Tibial nerve (tissue), 4 donors: ENCODE data around the gene B4GALT3. TPM values are rescaled to one million over a fixed set of nuclear protein-coding genes. Genes with fewer than 3 reads are reported as not detected.
A peak's percentile ranks its signal among the peaks of the same experiment; 100 is the strongest.

Source experiments
- DNase-seq, 2 donors: peaks; one replicate each; pipeline ENCODE4 v3.0.0-alpha.2; 2019; ENCODE audit warnings: low spot score in 2 of 2
- H3K27ac ChIP-seq, 4 donors: fragments of 200-600 bp; sonication (generic) in 3 of 4; one replicate each; pipeline ENCODE4 v1.5.1; 2017 to 2019; ENCODE audit warnings: mild to moderate bottlenecking in 1 of 4
- H3K27me3 ChIP-seq, 2 donors: fragments of 200-600 bp; sonication (generic) in 1 of 2; one replicate each; pipeline versions ENCODE4 v1.5.1 to v1.6.0; 2017 to 2019
- H3K36me3 ChIP-seq, 3 donors: fragments of 200-600 bp; sonication (generic); one replicate each; pipeline ENCODE4 v1.5.1; 2018 to 2019
- H3K4me1 ChIP-seq, 4 donors: fragments of 200-600 bp; sonication (generic) in 3 of 4; one replicate each; pipeline ENCODE4 v1.5.1; 2017 to 2019
- H3K4me3 ChIP-seq, 4 donors: fragments of 200-600 bp; sonication (generic) in 3 of 4; one replicate each; pipeline ENCODE4 v1.5.1; 2017 to 2019; ENCODE audit warnings: mild to moderate bottlenecking in 1 of 4, moderate library complexity in 1 of 4
- H3K9me3 ChIP-seq, 4 donors: fragments of 200-600 bp; sonication (generic) in 3 of 4; one replicate each; pipeline ENCODE4 v1.5.1; 2017 to 2019
- EP300 ChIP-seq, 2 donors: sonication (generic); formaldehyde crosslinking; IDR thresholded peaks; one replicate each; pipeline ENCODE4 v1.6.1; 2017; ENCODE audit warnings: antibody characterized with exemption in 2 of 2, mild to moderate bottlenecking in 1 of 2
- POLR2A ChIP-seq, 2 donors: fragments of 450-650 bp; IDR thresholded peaks; one replicate each; pipeline ENCODE4 v1.6.1; 2017; ENCODE audit warnings: antibody characterized with exemption in 2 of 2, mild to moderate bottlenecking in 2 of 2, moderate library complexity in 2 of 2
- WGBS, 2 donors: methylation state at CpG; one replicate each; pipeline ENCODE4 v1.1.5; 2018; 5-methylcytosine and 5-hydroxymethylcytosine counted together
- total RNA-seq, 4 donors: library from RNA; depleted of rRNA; stranded (reverse); fragments of >200 nt; gene quantifications; one replicate each; pipeline ENCODE4 v1.1.0, GENCODE V29; 2016
- TF ChIP-seq, protein P1 (sequence below), 5 experiments: fragments of 200-600 bp in 3 of 5; fragments of 450-650 bp in 2 of 5; sonication (generic) in 3 of 5; IDR thresholded peaks; one replicate each; pipeline ENCODE4 v1.5.1; 2016 to 2019; ENCODE audit warnings: antibody characterized with exemption in 5 of 5, mild to moderate bottlenecking in 3 of 5, moderate library complexity in 2 of 5

Gene B4GALT3
- 10 to 100 TPM; 18.8 to 41.4 (median 24.3) TPM for total RNA-seq

DNA sequence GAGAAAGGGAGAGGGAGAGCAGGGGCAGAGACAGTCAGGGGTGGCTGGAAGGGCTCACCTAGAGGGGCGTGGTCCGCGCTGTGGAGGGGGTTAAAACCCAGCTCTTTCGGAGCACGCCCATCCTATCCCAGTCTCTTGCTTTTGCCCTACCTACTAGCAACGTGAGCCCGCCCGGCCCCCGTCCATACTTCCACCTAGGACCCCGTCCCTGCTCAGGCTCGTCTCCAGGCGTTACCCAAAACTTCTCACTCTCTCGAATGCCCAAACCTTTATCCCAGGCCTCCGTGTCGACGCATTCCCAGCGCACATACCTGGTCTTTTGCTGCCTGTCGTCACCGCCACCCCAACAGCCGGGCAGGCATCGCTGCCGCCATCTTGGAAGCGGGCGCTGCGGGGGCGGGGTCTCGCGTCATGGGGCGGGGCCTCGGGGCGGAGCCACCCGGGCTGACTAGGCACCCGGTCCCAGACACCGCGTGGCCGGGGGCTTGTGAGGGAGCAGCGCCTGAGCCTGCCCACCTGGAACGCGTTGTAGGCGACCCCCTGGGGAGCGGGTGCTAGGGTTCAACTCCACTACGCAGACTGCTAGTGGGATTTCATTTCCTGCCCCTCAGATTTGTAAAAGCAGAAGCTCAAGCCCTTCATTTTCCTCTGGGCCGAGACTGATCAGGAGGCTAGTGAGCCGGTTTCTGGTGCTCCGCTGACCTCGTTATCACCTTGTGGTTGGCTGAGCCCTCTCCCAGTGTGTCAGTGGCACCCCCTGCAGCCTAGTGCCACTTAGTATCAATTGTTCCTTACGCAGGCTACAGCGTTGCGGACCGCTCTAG lies at the start of gene B4GALT3:
TSS of gene B4GALT3 (minus strand) at position 396 of the 824 bp plus-strand sequence. CDS start 1,447 bp downstream, outside the sequence.
- peaks cover 0 to 49% (median 17%) of the 10 kb centered on the region in 4 donors for H3K4me1 ChIP-seq
- WGBS, 2 donors: 5 to 6% methylated on average over 26 to 39 of the region's 50 CpGs
- DNase-seq: peak; percentile 87 to 92
- TF ChIP-seq, protein P1, sequence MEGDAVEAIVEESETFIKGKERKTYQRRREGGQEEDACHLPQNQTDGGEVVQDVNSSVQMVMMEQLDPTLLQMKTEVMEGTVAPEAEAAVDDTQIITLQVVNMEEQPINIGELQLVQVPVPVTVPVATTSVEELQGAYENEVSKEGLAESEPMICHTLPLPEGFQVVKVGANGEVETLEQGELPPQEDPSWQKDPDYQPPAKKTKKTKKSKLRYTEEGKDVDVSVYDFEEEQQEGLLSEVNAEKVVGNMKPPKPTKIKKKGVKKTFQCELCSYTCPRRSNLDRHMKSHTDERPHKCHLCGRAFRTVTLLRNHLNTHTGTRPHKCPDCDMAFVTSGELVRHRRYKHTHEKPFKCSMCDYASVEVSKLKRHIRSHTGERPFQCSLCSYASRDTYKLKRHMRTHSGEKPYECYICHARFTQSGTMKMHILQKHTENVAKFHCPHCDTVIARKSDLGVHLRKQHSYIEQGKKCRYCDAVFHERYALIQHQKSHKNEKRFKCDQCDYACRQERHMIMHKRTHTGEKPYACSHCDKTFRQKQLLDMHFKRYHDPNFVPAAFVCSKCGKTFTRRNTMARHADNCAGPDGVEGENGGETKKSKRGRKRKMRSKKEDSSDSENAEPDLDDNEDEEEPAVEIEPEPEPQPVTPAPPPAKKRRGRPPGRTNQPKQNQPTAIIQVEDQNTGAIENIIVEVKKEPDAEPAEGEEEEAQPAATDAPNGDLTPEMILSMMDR (IDR thresholded peaks at IDR 0.05): peak in 1 of 5 experiments; percentile 13
- TF ChIP-seq EP300 (IDR thresholded peaks at IDR 0.05): peak; percentile 65 to 94
- TF ChIP-seq POLR2A (IDR thresholded peaks at IDR 0.05): peak; percentile 68 to 87
- peak within 1 kb of the TSS; percentile 60 to 97 (median 66) for H3K4me3 ChIP-seq
- no peaks in the 10 kb centered on the region for H3K27me3 ChIP-seq
- peaks cover 0 to 37% (median 5%) of the 10 kb centered on the region in 3 donors for H3K36me3 ChIP-seq
- H3K27ac ChIP-seq: peak within 1 kb of the TSS; percentile 83 to 99 (median 90)
- H3K9me3 ChIP-seq: no peaks in the 10 kb centered on the region

DNA sequence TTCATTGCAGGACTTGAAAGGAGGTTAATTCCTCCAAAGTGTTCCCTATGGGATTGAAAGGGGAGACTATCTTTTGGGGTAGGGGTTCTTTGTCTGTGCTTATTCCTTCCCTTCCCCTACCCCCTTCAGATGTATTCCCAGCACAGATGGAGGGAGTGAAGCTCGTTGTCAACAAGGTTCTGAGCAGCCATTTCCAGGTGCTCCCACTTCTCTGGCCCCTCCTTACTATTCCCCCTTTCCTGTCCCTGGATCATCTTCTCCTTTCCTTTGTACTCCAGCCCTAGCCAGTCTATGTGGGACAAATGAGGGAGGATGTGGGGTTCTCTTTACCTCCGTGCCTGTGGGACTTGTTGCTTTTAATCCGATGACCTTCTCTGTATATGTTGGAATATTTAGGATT lies 49.5 kb upstream of the B4GALT3 start:
- peak overlapping the region; percentile 55 to 67 (median 62) for H3K4me3 ChIP-seq
- no peaks in the 10 kb centered on the region for H3K27me3 ChIP-seq
- WGBS, 2 donors: 29 to 44% methylated on average over 3 of the region's 3 CpGs
- no peak for DNase-seq
- H3K27ac ChIP-seq: peak overlapping the region in 3 of 4 donors; percentile 29 to 73 (median 68)
- H3K36me3 ChIP-seq: peaks cover 0 to 30% (median 0%) of the 10 kb centered on the region in 3 donors
- TF ChIP-seq EP300 (IDR thresholded peaks at IDR 0.05) (no peak), POLR2A (IDR thresholded peaks at IDR 0.05) (no peak)
- TF ChIP-seq, protein P1 (IDR thresholded peaks at IDR 0.05): no peak
- peaks cover 5 to 27% (median 18%) of the 10 kb centered on the region in 4 donors for H3K4me1 ChIP-seq
- H3K9me3 ChIP-seq: no peaks in the 10 kb centered on the region

DNA sequence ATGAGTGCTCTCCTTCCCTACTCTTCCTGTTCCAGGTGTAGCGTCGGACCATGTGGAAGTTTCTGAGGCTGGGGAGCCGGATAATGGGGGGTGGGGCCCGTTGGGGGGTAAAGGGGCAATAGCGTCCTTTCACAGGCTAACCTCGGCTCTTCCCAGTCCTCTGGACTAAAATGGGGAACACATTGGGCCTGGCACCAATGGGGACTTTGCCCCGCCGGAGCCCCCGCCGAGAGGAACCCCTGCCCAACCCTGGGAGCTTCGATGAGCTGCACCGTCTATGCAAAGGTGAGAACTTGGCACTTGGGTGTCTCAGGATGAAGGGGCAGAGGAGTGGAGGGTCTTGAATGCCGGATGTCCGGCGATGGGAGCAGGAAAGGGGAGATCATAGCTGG lies 49.0 kb upstream of the B4GALT3 start:
- no peaks in the 10 kb centered on the region for H3K27me3 ChIP-seq
- WGBS, 2 donors: 4 to 6% methylated on average over 15 of the region's 15 CpGs
- no peaks in the 10 kb centered on the region for H3K9me3 ChIP-seq
- H3K27ac ChIP-seq: peak overlapping the region; percentile 42 to 73 (median 62)
- peak overlapping the region; percentile 55 to 67 (median 62) for H3K4me3 ChIP-seq
- no peak for DNase-seq
- no peak for TF ChIP-seq POLR2A (IDR thresholded peaks at IDR 0.05)
- no peak for TF ChIP-seq EP300 (IDR thresholded peaks at IDR 0.05)
- TF ChIP-seq, protein P1 (IDR thresholded peaks at IDR 0.05): no peak
- peaks cover 5 to 27% (median 18%) of the 10 kb centered on the region in 4 donors for H3K4me1 ChIP-seq
- H3K36me3 ChIP-seq: peaks cover 0 to 30% (median 0%) of the 10 kb centered on the region in 3 donors

DNA sequence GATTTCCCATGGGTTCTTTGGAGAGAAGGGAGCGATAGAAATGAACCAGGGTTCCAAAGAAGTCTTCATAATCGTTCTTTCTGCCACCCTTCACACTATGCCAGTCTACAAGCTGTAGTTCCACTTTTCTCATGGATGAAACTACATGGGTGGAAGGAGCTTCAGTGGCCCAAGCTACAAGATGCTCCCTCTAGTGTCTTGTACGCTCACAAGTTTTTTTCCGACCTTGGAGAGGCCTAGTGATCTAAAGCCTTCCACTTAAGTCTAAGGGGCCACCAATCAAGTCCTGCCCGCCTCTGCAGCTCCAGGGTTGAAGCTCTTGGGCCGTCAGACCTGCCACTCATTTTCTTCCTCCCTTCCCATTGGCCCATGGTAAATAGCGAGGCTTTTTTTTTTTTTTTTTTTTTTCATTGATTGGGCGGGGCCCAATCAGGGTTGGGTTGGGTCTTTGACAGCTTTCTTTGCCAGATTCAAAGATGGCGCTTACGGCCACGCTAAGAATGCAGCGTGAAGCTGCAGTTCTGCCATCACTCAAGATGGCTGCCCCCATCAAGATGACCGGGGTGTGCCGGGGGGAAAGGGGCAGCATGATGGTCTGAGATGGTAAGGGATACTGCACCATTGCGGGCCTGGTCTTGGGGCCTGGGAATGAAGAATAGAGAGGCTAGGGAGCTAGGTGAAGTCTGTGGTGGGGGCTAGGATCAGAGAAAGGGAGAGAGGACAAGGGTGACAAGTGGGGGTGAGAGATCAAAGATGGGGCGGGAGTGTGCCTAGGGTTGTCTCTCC lies 48.4 kb upstream of the B4GALT3 start, which contains the start of gene TOMM40L:
TSS of gene TOMM40L (plus strand) at position 527 of the 786 bp plus-strand sequence. CDS start 430 bp downstream, outside the sequence.
- Histone ChIP-seq H3K4me3 (peak within 1 kb of the TSS; percentile 55 to 67 (median 62)), H3K27ac (peak within 1 kb of the TSS; percentile 56 to 87 (median 70)), H3K4me1 (peaks cover 5 to 27% (median 18%) of the 10 kb centered on the region in 4 donors), H3K9me3 (no peaks in the 10 kb centered on the region), H3K27me3 (no peaks in the 10 kb centered on the region), H3K36me3 (peaks cover 0 to 28% (median 0%) of the 10 kb centered on the region in 3 donors)
- TF ChIP-seq EP300 (IDR thresholded peaks at IDR 0.05) (peak; percentile 55 to 63), POLR2A (IDR thresholded peaks at IDR 0.05) (no peak)
- TF ChIP-seq, protein P1 (IDR thresholded peaks at IDR 0.05): peak; percentile 49 to 74 (median 63)
- DNase-seq: peak; percentile 78 to 84
- 4 to 5% methylated on average over 16 of the region's 16 CpGs for WGBS, 2 donors
